Keratinocyte (primary cell): ENCODE results near the gene C5orf34. TPM values are rescaled to one million over a fixed set of nuclear protein-coding genes. Genes with fewer than 3 reads are reported as not detected.
"Not testable (repeated sequence)": the region's sequence is repeated elsewhere in the genome, so short reads cannot be mapped to it uniquely, and the experiment has no call there.

Source experiments
- DNase-seq: peaks from one replicate; pipeline ENCODE4 v3.0.0-alpha.2; 2011; ENCODE audit warnings: low read depth, missing footprints, low spot score
- FAIRE-seq: peaks from 2 replicates; lab custom pipeline; 2011; peaks lifted over from hg19 to GRCh38; lab: Jason Lieb, UNC
- H2AFZ ChIP-seq: 2 replicates; pipeline ENCODE4 v1.6.0; 2012; ENCODE audit warnings: low read length, control low read depth, inconsistent platforms; ENCODE audit not compliant: control insufficient read depth
- H3K27ac ChIP-seq: 2 replicates; pipeline ENCODE4 v1.5.1; 2011; ENCODE audit warnings: low read length; ENCODE audit not compliant: control insufficient read depth, insufficient read depth
- H3K27me3 ChIP-seq: 3 replicates; pipeline ENCODE4 v1.6.0; 2011; ENCODE audit warnings: low read length; ENCODE audit not compliant: control insufficient read depth, insufficient read depth; ENCODE audit errors: extremely low read depth
- H3K36me3 ChIP-seq, 2 experiments: 2 replicates in 1 of 2; 3 replicates in 1 of 2; pipeline ENCODE4 v1.5.1; 2011; ENCODE audit warnings: low read length in 2 of 2, mild to moderate bottlenecking in 1 of 2; ENCODE audit not compliant: control insufficient read depth in 2 of 2, insufficient read depth in 2 of 2; ENCODE audit errors: extremely low read depth in 1 of 2
- H3K4me1 ChIP-seq: 3 replicates; pipeline ENCODE4 v1.5.1; 2011; ENCODE audit warnings: low read length; ENCODE audit not compliant: control insufficient read depth, insufficient read depth; ENCODE audit errors: extremely low read depth
- H3K4me2 ChIP-seq: 3 replicates; pipeline ENCODE4 v1.6.0; 2011; ENCODE audit warnings: low read depth, low read length; ENCODE audit not compliant: control insufficient read depth, insufficient read depth; ENCODE audit errors: extremely low read depth
- H3K4me3 ChIP-seq, 3 experiments: fragments of 200-600 bp in 1 of 3; sonication (generic) in 1 of 3; 2 replicates in 2 of 3; 3 replicates in 1 of 3; pipeline ENCODE4 v1.5.1; 2011 to 2016; ENCODE audit warnings: low read length in 3 of 3, mild to moderate bottlenecking in 3 of 3, control low read depth in 2 of 3, inconsistent platforms in 1 of 3, low read depth in 1 of 3, mixed read lengths in 1 of 3, mixed run types in 1 of 3, moderate library complexity in 1 of 3; ENCODE audit not compliant: control insufficient read depth in 2 of 3, insufficient read depth in 2 of 3; ENCODE audit errors: extremely low read depth in 1 of 3
- H3K79me2 ChIP-seq: 2 replicates; pipeline ENCODE4 v1.6.0; 2012; ENCODE audit warnings: low read length; ENCODE audit not compliant: control insufficient read depth, insufficient read depth
- H3K9ac ChIP-seq: 3 replicates; pipeline ENCODE4 v1.6.0; 2011; ENCODE audit warnings: low read length; ENCODE audit not compliant: control insufficient read depth, insufficient read depth; ENCODE audit errors: extremely low read depth
- H3K9me1 ChIP-seq: 3 replicates; pipeline ENCODE4 v1.6.0; 2011; ENCODE audit warnings: low read length; ENCODE audit not compliant: control insufficient read depth, insufficient read depth; ENCODE audit errors: extremely low read depth
- H3K9me3 ChIP-seq: 2 replicates; pipeline ENCODE4 v1.5.1; 2012; ENCODE audit warnings: low read depth, low read length; ENCODE audit not compliant: control insufficient read depth
- H4K20me1 ChIP-seq: 3 replicates; pipeline ENCODE4 v1.6.0; 2011; ENCODE audit warnings: low read length; ENCODE audit not compliant: control insufficient read depth, insufficient read depth; ENCODE audit errors: extremely low read depth
- CTCF ChIP-seq, 3 experiments: IDR thresholded peaks in 1 of 3; conservative IDR thresholded peaks in 1 of 3; optimal IDR thresholded peaks in 1 of 3; 2 replicates in 2 of 3; 3 replicates in 1 of 3; pipeline versions ENCODE3 to v1.5.1; 2011; ENCODE audit warnings: low read length in 3 of 3, mild to moderate bottlenecking in 3 of 3, moderate library complexity in 2 of 3, control low read depth in 1 of 3, inconsistent platforms in 1 of 3; ENCODE audit not compliant: insufficient read depth in 2 of 3; ENCODE audit errors: extremely low read depth in 1 of 3
- EZH2 ChIP-seq: IDR thresholded peaks from one replicate; pipeline ENCODE4 v1.6.1; 2012; ENCODE audit warnings: inconsistent platforms, mild to moderate bottlenecking, low read length, moderate library complexity
- dilution Hi-C: fragments of 300-500 bp; cut with MboI; formaldehyde crosslinking; loops from one replicate; pipeline ENCODE4 v1.7.0; 2020; ENCODE audit warnings: low sequenced_read_pairs; ENCODE audit not compliant: extremely low pct_ligation_motif_present
- polyA plus RNA-seq, 5 experiments: library from polyadenylated mRNA; depleted of rRNA in 3 of 5; stranded (reverse) in 3 of 5; stranded (forward) in 1 of 5; unstranded in 1 of 5; fragments of >200 nt; gene quantifications; 1 replicate in 1 of 5; 2 replicates in 3 of 5; 3 replicates in 1 of 5; pipeline versions ENCODE4 v1.2.1 to v1.2.3, GENCODE V29; 2011 to 2012; ENCODE audit warnings: missing spikeins in 2 of 5, low read depth in 1 of 5, low replicate concordance in 1 of 5

Gene C5orf34
- polyA plus RNA-seq, 1 donor (not counting 4 experiments of a cell fraction or from before 2014, with no cell fraction given): 5.8 TPM

DNA sequence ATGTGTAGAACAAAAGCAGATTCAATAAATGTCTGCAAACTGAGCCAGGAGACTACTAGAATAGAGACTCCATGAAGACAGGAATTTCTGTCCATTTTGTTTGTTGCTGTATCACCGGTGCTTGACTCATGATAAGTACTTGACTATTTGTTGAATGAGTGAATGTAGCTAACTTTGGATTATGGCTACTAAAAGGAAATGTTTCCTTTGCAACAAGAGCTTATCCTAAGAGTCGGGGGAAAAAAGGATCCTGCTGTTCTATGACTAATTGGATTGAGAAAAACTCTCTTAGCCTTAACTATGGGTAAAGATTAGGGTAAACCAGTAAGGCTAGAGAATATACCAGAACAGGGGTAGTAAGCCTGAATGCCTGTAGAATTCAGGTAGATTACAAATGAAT, 38.4 kb upstream of the C5orf34 start:
- H3K9me3 ChIP-seq: no peaks in the 10 kb centered on the region
- peaks cover 72% of the 10 kb centered on the region for H3K79me2 ChIP-seq
- peaks cover 2 to 24% of the 10 kb centered on the region in 2 experiments for H3K36me3 ChIP-seq
- H3K27ac ChIP-seq: no peak overlapping the region
- peaks cover 20% of the 10 kb centered on the region for H3K4me1 ChIP-seq
- H3K9ac ChIP-seq: no peak overlapping the region
- FAIRE-seq: no peak
- H3K4me3 ChIP-seq: no peak overlapping the region
- dilution Hi-C loops: no loop called here
- H3K9me1 ChIP-seq: no peaks in the 10 kb centered on the region
- H3K4me2 ChIP-seq: no peak overlapping the region
- DNase-seq: no peak
- H2AFZ ChIP-seq: no peak overlapping the region
- TF ChIP-seq EZH2 (no peak), CTCF (optimal IDR thresholded peaks at IDR 0.05 in 1 of 3, IDR thresholded peaks at IDR 0.05 in 1 of 3, conservative IDR thresholded peaks at IDR 0.05 in 1 of 3; ENCODE audit: extremely low read depth in 1 of 3, insufficient read depth in 2 of 3, low read length in 3 of 3) (no peak)
- H3K27me3 ChIP-seq: no peaks in the 10 kb centered on the region
- no peaks in the 10 kb centered on the region for H4K20me1 ChIP-seq

DNA sequence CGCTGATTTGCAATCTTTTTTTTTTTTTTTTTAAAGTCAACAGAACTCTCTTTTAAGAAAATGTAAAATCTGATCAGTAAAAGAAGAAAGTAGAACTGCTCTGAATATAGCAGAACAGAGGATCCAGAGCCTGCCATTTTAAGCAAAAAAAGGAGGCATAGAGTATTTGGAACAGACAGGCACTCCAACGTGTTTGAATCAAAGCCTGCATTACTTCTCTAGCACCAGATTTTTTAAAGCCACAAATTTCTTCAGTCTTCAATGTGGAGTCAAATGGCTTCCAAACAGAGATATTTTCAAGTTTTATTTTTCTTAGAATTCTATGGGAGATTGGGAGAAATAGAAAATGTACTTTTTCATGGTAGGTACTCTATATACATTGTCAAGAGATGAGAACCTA, 36.8 kb upstream of the C5orf34 start:
- Histone ChIP-seq H3K4me1 (peaks cover 17% of the 10 kb centered on the region), H2AFZ (no peak overlapping the region), H3K9me1 (no peaks in the 10 kb centered on the region), H3K9me3 (no peaks in the 10 kb centered on the region), H3K36me3 (peaks cover 9 to 28% of the 10 kb centered on the region in 2 experiments), H3K27ac (no peak overlapping the region), H3K79me2 (peaks cover 80% of the 10 kb centered on the region), H3K27me3 (no peaks in the 10 kb centered on the region), H3K4me3 (no peak overlapping the region), H3K4me2 (no peak overlapping the region), H3K9ac (no peak overlapping the region), H4K20me1 (no peaks in the 10 kb centered on the region)
- TF ChIP-seq EZH2 (no peak), CTCF (optimal IDR thresholded peaks at IDR 0.05 in 1 of 3, IDR thresholded peaks at IDR 0.05 in 1 of 3, conservative IDR thresholded peaks at IDR 0.05 in 1 of 3; ENCODE audit: extremely low read depth in 1 of 3, insufficient read depth in 2 of 3, low read length in 3 of 3) (no peak)
- DNase-seq (no peak), FAIRE-seq (no peak)
- dilution Hi-C loops: no loop called here

DNA sequence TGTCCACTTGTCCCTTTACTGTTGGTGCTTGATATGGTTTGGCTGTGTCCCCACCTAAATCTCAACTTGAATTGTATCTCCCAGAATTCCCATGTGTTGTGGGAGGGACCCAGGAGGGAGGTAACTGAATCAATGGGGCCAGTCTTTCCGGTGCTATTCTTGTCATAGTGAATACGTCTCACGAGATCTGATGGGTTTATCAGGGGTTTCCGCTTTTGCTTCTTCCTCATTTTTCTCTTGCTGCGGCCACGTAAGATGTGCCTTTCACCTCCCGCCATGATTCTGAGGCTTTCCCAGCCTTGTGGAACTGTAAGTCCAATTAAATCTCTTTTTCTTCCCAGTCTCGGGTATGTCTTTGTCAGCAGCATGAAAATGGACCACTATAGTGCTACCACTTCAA, 34.3 kb upstream of the C5orf34 start:
- H3K27ac ChIP-seq, FAIRE-seq, H3K4me1 ChIP-seq, H3K4me3 ChIP-seq, H3K27me3 ChIP-seq, H3K9ac ChIP-seq, H3K9me1 ChIP-seq, DNase-seq, H2AFZ ChIP-seq, H3K9me3 ChIP-seq, H3K4me2 ChIP-seq, H4K20me1 ChIP-seq, dilution Hi-C loops: not testable (repeated sequence)
- Histone ChIP-seq H3K36me3 (peaks cover 13 to 28% of the 10 kb centered on the region in 2 experiments), H3K79me2 (peaks cover 59% of the 10 kb centered on the region)
